SK-N-SH (cell line): ENCODE data around the gene EFHD2. TPM values are rescaled to one million over a fixed set of nuclear protein-coding genes. Genes with fewer than 3 reads are reported as not detected.

Source experiments
- CTCF ChIA-PET: fragments of 300-600, 350-600 bp; formaldehyde crosslinking; extraction: SDS; loops from one replicate; lab custom pipeline; 2021; lab: Yijun Ruan, JAX
- POLR2A ChIA-PET: fragments of 350-600 bp; sonication (Branson Sonifier 250); formaldehyde crosslinking; extraction: SDS; loops from one replicate; lab custom pipeline; 2020; ENCODE audit warnings: antibody characterized with exemption, inconsistent platforms; lab: Yijun Ruan, JAX
- DNase-seq: peaks from one replicate; pipeline ENCODE4 v3.0.0; 2012
- H2AFZ ChIP-seq: fragments of 200-600 bp; sonication (generic); 2 replicates; pipeline ENCODE4 v1.8.1; 2016; ENCODE audit warnings: antibody characterized with exemption, mild to moderate bottlenecking, low read depth
- H3F3A ChIP-seq: fragments of 200-600 bp; sonication (generic); replicated peaks from 2 replicates; pipeline ENCODE3; 2016; ENCODE audit warnings: antibody characterized with exemption, mild to moderate bottlenecking; ENCODE audit not compliant: insufficient read depth
- H3K27ac ChIP-seq, 2 experiments: fragments of 200-500 bp in 1 of 2; fragments of 200-600 bp in 1 of 2; sonication (Bioruptor generic) in 1 of 2; sonication (generic), shearing (Covaris generic) in 1 of 2; 2 replicates each; pipeline versions ENCODE4 v1.5.1 to v1.6.1; 2014 to 2016; ENCODE audit warnings: low read depth in 2 of 2, inconsistent platforms in 1 of 2, low read length in 1 of 2, mild to moderate bottlenecking in 1 of 2, mixed read lengths in 1 of 2
- H3K27me3 ChIP-seq: fragments of 200-600 bp; sonication (generic), shearing (Covaris generic); 2 replicates; pipeline ENCODE4 v1.6.1; 2016; ENCODE audit warnings: mixed run types; ENCODE audit not compliant: insufficient read depth
- H3K36me3 ChIP-seq, 2 experiments: fragments of 200-500 bp in 1 of 2; fragments of 200-600 bp in 1 of 2; sonication (Bioruptor generic) in 1 of 2; sonication (generic) in 1 of 2; replicated peaks in 1 of 2; 2 replicates each; pipeline versions ENCODE3 to v1.5.1; 2014 to 2016; ENCODE audit warnings: low read length in 1 of 2, mild to moderate bottlenecking in 1 of 2; ENCODE audit not compliant: insufficient read depth in 2 of 2, control insufficient read depth in 1 of 2
- H3K4me1 ChIP-seq, 2 experiments: fragments of 200-500 bp in 1 of 2; fragments of 200-600 bp in 1 of 2; sonication (Bioruptor generic) in 1 of 2; sonication (generic), shearing (Covaris generic) in 1 of 2; 2 replicates each; pipeline versions ENCODE4 v1.5.1 to v1.6.1; 2014 to 2016; ENCODE audit warnings: low read depth in 1 of 2, low read length in 1 of 2, mixed run types in 1 of 2; ENCODE audit not compliant: insufficient read depth in 2 of 2, control insufficient read depth in 1 of 2
- H3K4me2 ChIP-seq: fragments of 200-600 bp; sonication (generic), shearing (Covaris generic); 2 replicates; pipeline ENCODE4 v1.6.1; 2017; ENCODE audit warnings: mixed run types
- H3K4me3 ChIP-seq, 2 experiments: fragments of 200-500 bp in 1 of 2; fragments of 200-600 bp in 1 of 2; sonication (Bioruptor generic) in 1 of 2; sonication (generic), shearing (Covaris generic) in 1 of 2; 2 replicates each; pipeline versions ENCODE4 v1.5.1 to v1.8.1; 2014 to 2016; ENCODE audit warnings: low read depth in 2 of 2, inconsistent platforms in 1 of 2, low read length in 1 of 2, mild to moderate bottlenecking in 1 of 2, mixed read lengths in 1 of 2, moderate library complexity in 1 of 2
- H3K79me2 ChIP-seq: fragments of 200-600 bp; sonication (generic); 2 replicates; pipeline ENCODE4 v1.8.1; 2017; ENCODE audit warnings: mild to moderate bottlenecking; ENCODE audit not compliant: insufficient read depth
- H3K9ac ChIP-seq: fragments of 200-600 bp; sonication (generic); 2 replicates; pipeline ENCODE4 v1.6.1; 2017; ENCODE audit warnings: mixed run types
- H3K9me2 ChIP-seq: fragments of 200-600 bp; sonication (generic); 2 replicates; pipeline ENCODE4 v1.6.1; 2017; ENCODE audit warnings: mixed run types
- H3K9me3 ChIP-seq: fragments of 200-600 bp; sonication (generic); 2 replicates; pipeline ENCODE4 v1.6.1; 2017; ENCODE audit warnings: mixed run types, mild to moderate bottlenecking, moderate library complexity
- H4K20me1 ChIP-seq: fragments of 200-600 bp; sonication (generic); 2 replicates; pipeline ENCODE4 v1.6.1; 2017; ENCODE audit warnings: mild to moderate bottlenecking, mixed run types; ENCODE audit not compliant: insufficient read depth
- EZH2phosphoT487 ChIP-seq: fragments of 200-600 bp; sonication (generic); IDR thresholded peaks from 2 replicates; pipeline ENCODE4 v1.6.1; 2017; ENCODE audit warnings: low read depth, mixed run types, mild to moderate bottlenecking, antibody characterized with exemption, moderate library complexity, borderline replicate concordance
- FOSL2 ChIP-seq: IDR thresholded peaks from 2 replicates; pipeline ENCODE4 v1.4.0; 2012; ENCODE audit warnings: low read depth, mild to moderate bottlenecking, moderate library complexity, borderline replicate concordance
- FOXM1 ChIP-seq: IDR thresholded peaks from 2 replicates; pipeline ENCODE4 v1.4.0; 2012; ENCODE audit warnings: low read depth, mild to moderate bottlenecking
- NFIC ChIP-seq: IDR thresholded peaks from 2 replicates; pipeline ENCODE4 v1.4.0; 2012; ENCODE audit warnings: borderline replicate concordance
- NRF1 ChIP-seq: IDR thresholded peaks from 2 replicates; pipeline ENCODE4 v1.6.1; 2012; ENCODE audit warnings: low read depth, mild to moderate bottlenecking, low read length
- POLR2AphosphoS5 ChIP-seq: IDR thresholded peaks from 2 replicates; pipeline ENCODE4 v1.6.1; 2012; ENCODE audit warnings: low read depth, low read length
- RAD21 ChIP-seq: IDR thresholded peaks from 2 replicates; pipeline ENCODE4 v1.6.1; 2012; ENCODE audit warnings: mild to moderate bottlenecking, low read length
- TEAD4 ChIP-seq: IDR thresholded peaks from 2 replicates; pipeline ENCODE4 v1.4.0; 2012; ENCODE audit warnings: mild to moderate bottlenecking, borderline replicate concordance; ENCODE audit not compliant: insufficient read depth
- YY1 ChIP-seq: IDR thresholded peaks from 2 replicates; pipeline ENCODE4 v1.4.0; 2012; ENCODE audit warnings: low read depth, mild to moderate bottlenecking
- WGBS: methylation state at CpG from one replicate; pipeline ENCODE4 v1.1.6; 2017; ENCODE audit warnings: low lambda C conversion rate; 5-methylcytosine and 5-hydroxymethylcytosine counted together
- polyA plus RNA-seq, 3 experiments: library from polyadenylated mRNA; depleted of rRNA; stranded (reverse); fragments of >200 nt; gene quantifications; 2 replicates each; pipeline ENCODE4 v1.2.3, GENCODE V29; 2012
- TF ChIP-seq, protein P1 (sequence below): fragments of 150-350 bp; IDR thresholded peaks from 2 replicates; pipeline ENCODE4 v1.6.1; 2016; ENCODE audit warnings: mild to moderate bottlenecking, low read depth, low read length
- TF ChIP-seq, protein P2 (sequence below): IDR thresholded peaks from 2 replicates; pipeline ENCODE4; 2012
- TF ChIP-seq, protein P3 (sequence below): fragments of 150-350 bp; IDR thresholded peaks from 2 replicates; pipeline ENCODE4 v1.6.1; 2017; ENCODE audit warnings: antibody characterized with exemption, low read length, low read depth, borderline replicate concordance
- TF ChIP-seq, protein P4 (sequence below): fragments of 200-600 bp; sonication (generic); IDR thresholded peaks from 2 replicates; pipeline ENCODE4 v1.6.1; 2017; ENCODE audit warnings: antibody characterized with exemption, mild to moderate bottlenecking, moderate library complexity

The EFHD2 gene
- polyA plus RNA-seq, 1 of the 3 experiments (the other 2 are of a cell fraction) = 59.8 TPM

DNA sequence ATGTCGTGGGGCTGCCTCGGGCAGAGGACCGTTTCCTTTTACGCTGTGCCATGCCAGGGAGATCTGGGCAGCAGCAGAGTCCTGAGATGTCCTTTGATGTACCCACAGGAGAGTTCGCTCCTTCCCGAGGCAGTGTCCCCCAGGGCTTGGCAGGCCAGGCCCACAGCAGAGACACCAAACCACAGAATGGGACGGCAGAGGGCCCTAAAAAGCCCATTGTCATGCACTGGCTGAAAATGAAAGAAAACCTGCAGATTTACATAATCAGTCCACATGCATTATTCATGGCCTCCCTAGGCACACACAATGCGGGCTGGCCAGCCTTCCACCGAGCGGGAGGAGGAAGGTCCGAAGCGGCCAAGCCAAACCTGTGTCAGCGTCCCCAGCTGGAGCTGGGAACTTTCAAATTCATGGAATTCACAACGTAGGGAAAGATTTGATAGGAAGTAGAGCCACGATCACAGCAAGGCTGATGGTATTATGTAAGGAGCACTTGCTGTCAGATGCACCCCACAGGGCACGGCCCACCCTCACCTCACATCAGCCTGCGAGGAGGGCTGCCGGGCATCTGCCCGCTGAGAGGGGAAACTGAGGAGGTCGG lies 25.3 kb upstream of the EFHD2 start (continued):
- TF ChIP-seq, protein P1, sequence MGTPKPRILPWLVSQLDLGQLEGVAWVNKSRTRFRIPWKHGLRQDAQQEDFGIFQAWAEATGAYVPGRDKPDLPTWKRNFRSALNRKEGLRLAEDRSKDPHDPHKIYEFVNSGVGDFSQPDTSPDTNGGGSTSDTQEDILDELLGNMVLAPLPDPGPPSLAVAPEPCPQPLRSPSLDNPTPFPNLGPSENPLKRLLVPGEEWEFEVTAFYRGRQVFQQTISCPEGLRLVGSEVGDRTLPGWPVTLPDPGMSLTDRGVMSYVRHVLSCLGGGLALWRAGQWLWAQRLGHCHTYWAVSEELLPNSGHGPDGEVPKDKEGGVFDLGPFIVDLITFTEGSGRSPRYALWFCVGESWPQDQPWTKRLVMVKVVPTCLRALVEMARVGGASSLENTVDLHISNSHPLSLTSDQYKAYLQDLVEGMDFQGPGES = no peak

DNA sequence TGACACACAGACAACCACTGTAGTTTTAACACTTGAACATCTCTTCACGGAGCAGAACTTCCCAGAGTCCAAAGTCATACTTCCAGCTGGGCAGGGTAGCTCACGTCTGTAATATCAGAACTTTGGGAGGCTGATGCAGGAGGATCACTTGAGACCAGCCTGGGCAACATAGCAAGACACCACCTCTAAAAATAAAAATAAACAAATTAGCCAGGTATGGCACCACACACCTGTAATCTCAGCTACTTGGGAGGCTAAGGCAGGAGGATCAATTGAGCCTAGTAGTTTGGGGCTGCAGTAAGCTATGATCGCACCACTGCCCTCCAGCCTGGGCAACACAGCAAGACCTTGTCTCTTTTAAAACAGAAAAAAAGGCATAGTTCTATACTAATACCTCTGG lies 24.3 kb upstream of the EFHD2 start:
- Histone ChIP-seq H3K27ac (no peak overlapping the region), H3K4me1 (peaks cover 0 to 20% of the 10 kb centered on the region in 2 experiments; a peak in 1 of 4 replicates), H3K4me2 (no peak overlapping the region), H3K9ac (no peak overlapping the region), H4K20me1 (no peaks in the 10 kb centered on the region), H3F3A (no peaks in the 10 kb centered on the region), H3K9me2 (no peaks in the 10 kb centered on the region), H3K79me2 (no peaks in the 10 kb centered on the region), H3K36me3 (no peaks in the 10 kb centered on the region), H3K27me3 (no peaks in the 10 kb centered on the region), H3K9me3 (no peaks in the 10 kb centered on the region), H3K4me3 (no peak overlapping the region), H2AFZ (no peak overlapping the region)
- no peak for DNase-seq
- ChIA-PET POLR2A (no interaction called here), CTCF (interaction anchor here (1.0 to 1.8 kb wide), 2 partner anchors 62 to 81 kb away, joined by 3 to 5 read pairs; no protein-coding TSS in a partner anchor)
- TF ChIP-seq, protein P2, sequence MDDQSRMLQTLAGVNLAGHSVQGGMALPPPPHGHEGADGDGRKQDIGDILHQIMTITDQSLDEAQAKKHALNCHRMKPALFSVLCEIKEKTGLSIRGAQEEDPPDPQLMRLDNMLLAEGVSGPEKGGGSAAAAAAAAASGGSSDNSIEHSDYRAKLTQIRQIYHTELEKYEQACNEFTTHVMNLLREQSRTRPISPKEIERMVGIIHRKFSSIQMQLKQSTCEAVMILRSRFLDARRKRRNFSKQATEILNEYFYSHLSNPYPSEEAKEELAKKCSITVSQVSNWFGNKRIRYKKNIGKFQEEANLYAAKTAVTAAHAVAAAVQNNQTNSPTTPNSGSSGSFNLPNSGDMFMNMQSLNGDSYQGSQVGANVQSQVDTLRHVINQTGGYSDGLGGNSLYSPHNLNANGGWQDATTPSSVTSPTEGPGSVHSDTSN = no peak
- TF ChIP-seq POLR2AphosphoS5 (no peak), EZH2phosphoT487 (no peak), FOSL2 (no peak), YY1 (no peak), FOXM1 (no peak), RAD21 (no peak), NRF1 (no peak), TEAD4 (no peak), NFIC (no peak)
- TF ChIP-seq, protein P3, sequence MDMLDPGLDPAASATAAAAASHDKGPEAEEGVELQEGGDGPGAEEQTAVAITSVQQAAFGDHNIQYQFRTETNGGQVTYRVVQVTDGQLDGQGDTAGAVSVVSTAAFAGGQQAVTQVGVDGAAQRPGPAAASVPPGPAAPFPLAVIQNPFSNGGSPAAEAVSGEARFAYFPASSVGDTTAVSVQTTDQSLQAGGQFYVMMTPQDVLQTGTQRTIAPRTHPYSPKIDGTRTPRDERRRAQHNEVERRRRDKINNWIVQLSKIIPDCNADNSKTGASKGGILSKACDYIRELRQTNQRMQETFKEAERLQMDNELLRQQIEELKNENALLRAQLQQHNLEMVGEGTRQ = no peak
- TF ChIP-seq, protein P4, sequence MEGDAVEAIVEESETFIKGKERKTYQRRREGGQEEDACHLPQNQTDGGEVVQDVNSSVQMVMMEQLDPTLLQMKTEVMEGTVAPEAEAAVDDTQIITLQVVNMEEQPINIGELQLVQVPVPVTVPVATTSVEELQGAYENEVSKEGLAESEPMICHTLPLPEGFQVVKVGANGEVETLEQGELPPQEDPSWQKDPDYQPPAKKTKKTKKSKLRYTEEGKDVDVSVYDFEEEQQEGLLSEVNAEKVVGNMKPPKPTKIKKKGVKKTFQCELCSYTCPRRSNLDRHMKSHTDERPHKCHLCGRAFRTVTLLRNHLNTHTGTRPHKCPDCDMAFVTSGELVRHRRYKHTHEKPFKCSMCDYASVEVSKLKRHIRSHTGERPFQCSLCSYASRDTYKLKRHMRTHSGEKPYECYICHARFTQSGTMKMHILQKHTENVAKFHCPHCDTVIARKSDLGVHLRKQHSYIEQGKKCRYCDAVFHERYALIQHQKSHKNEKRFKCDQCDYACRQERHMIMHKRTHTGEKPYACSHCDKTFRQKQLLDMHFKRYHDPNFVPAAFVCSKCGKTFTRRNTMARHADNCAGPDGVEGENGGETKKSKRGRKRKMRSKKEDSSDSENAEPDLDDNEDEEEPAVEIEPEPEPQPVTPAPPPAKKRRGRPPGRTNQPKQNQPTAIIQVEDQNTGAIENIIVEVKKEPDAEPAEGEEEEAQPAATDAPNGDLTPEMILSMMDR = no peak
- TF ChIP-seq, protein P1 = no peak
- 90% methylated on average over 3 of the region's 3 CpGs for WGBS
